Hepatocyte (in vitro differentiated cells): ENCODE measurements around the gene DOC2A. TPM values are rescaled to one million over a fixed set of nuclear protein-coding genes. Genes with fewer than 3 reads are reported as not detected.
"Not testable (repeated sequence)": the region's sequence is repeated elsewhere in the genome, so short reads cannot be mapped to it uniquely, and the experiment has no call there.

Source experiments
- DNase-seq: peaks from one replicate; pipeline ENCODE4 v3.0.0-alpha.2; 2016; ENCODE audit warnings: low spot score
- H2AFZ ChIP-seq: fragments of 200-600 bp; sonication (generic); 2 replicates; pipeline ENCODE4 v1.6.0; 2016; ENCODE audit warnings: antibody characterized with exemption, mild to moderate bottlenecking
- H3K27ac ChIP-seq: fragments of 200-600 bp; sonication (generic); 2 replicates; pipeline ENCODE4 v1.5.1; 2016; ENCODE audit warnings: mild to moderate bottlenecking
- H3K27me3 ChIP-seq: fragments of 200-600 bp; sonication (generic); 2 replicates; pipeline ENCODE4 v1.6.1; 2016
- H3K36me3 ChIP-seq: fragments of 200-600 bp; sonication (generic); replicated peaks from 2 replicates; pipeline ENCODE4 v1.5.1; 2016; ENCODE audit warnings: low read depth; ENCODE audit not compliant: insufficient read depth
- H3K4me1 ChIP-seq: fragments of 200-600 bp; sonication (generic); 2 replicates; pipeline ENCODE4 v1.5.1; 2016; ENCODE audit warnings: mild to moderate bottlenecking, moderate library complexity; ENCODE audit not compliant: insufficient read depth
- H3K4me2 ChIP-seq: fragments of 200-600 bp; sonication (generic); 2 replicates; pipeline ENCODE4 v1.6.0; 2016
- H3K4me3 ChIP-seq: fragments of 200-600 bp; sonication (generic); 2 replicates; pipeline ENCODE4 v1.5.1; 2016; ENCODE audit warnings: mild to moderate bottlenecking
- H3K79me2 ChIP-seq: fragments of 200-600 bp; sonication (generic); 2 replicates; pipeline ENCODE4 v1.6.0; 2017; ENCODE audit warnings: mild to moderate bottlenecking
- H3K9me2 ChIP-seq: fragments of 200-600 bp; sonication (generic); replicated peaks from 2 replicates; pipeline ENCODE4 v1.6.0; 2017; ENCODE audit warnings: mild to moderate bottlenecking; ENCODE audit not compliant: insufficient read depth
- H3K9me3 ChIP-seq: fragments of 200-600 bp; sonication (generic); 2 replicates; pipeline ENCODE4 v1.5.1; 2016; ENCODE audit warnings: low read depth, mild to moderate bottlenecking
- H4K20me1 ChIP-seq: fragments of 200-600 bp; sonication (generic); 2 replicates; pipeline ENCODE4 v1.6.0; 2016; ENCODE audit warnings: mild to moderate bottlenecking; ENCODE audit not compliant: insufficient read depth, poor library complexity, severe bottlenecking
- CTCF ChIP-seq: fragments of 200-600 bp; sonication (generic); IDR thresholded peaks from 2 replicates; pipeline ENCODE4 v1.5.1; 2016; ENCODE audit warnings: antibody characterized with exemption, mild to moderate bottlenecking; ENCODE audit not compliant: poor library complexity
- EZH2 ChIP-seq: fragments of 200-600 bp; sonication (generic); IDR thresholded peaks from 2 replicates; pipeline ENCODE4 v1.6.1; 2016; ENCODE audit warnings: antibody characterized with exemption, mild to moderate bottlenecking, borderline replicate concordance
- EZH2phosphoT487 ChIP-seq: fragments of 200-600 bp; sonication (generic); IDR thresholded peaks from one replicate; pipeline ENCODE4 v1.6.1; 2018; ENCODE audit warnings: antibody characterized with exemption, mild to moderate bottlenecking, low read depth, moderate library complexity; ENCODE audit not compliant: unreplicated experiment, severe bottlenecking
- WGBS: methylation state at CpG from one replicate; pipeline ENCODE4 v1.1.6; 2016; ENCODE audit warnings: low lambda C conversion rate; ENCODE audit errors: missing lambda C conversion rate; 5-methylcytosine and 5-hydroxymethylcytosine counted together
- polyA plus RNA-seq: library from polyadenylated mRNA; unstranded; fragments of >200 nt; fragmentation: Nextera tagmentation; extraction: Ambion mirVana; gene quantifications from 2 replicates; pipeline ENCODE4 v1.2.1, GENCODE V29; 2016
- total RNA-seq: library from RNA; depleted of rRNA; stranded (reverse); fragments of >200 nt; gene quantifications from 2 replicates; pipeline ENCODE4 v1.2.3, GENCODE V29; 2014

Gene DOC2A
- total and polyA plus RNA-seq, 2 experiments from 2014 or later: 6.9 to 13.0 TPM

- Histone ChIP-seq H2AFZ (no peak within 1 kb of the TSS), H3K4me3 (no peak within 1 kb of the TSS), H3K9me2 (no peaks in the 10 kb centered on the region), H3K79me2 (no peaks in the 10 kb centered on the region), H3K9me3 (no peaks in the 10 kb centered on the region), H3K27me3 (peaks cover 14% of the 10 kb centered on the region), H3K27ac (no peak within 1 kb of the TSS), H3K4me1 (no peaks in the 10 kb centered on the region), H3K4me2 (no peak within 1 kb of the TSS), H3K36me3 (no peaks in the 10 kb centered on the region), H4K20me1 (no peaks in the 10 kb centered on the region)
- DNase-seq: no peak
- WGBS: 90% methylated on average over 6 of the region's 6 CpGs
- TF ChIP-seq EZH2phosphoT487: no peak
- no peak for TF ChIP-seq EZH2
- TF ChIP-seq CTCF: no peak
Measured at GRCh38 chr16:30022887-30023286, 12.1 kb upstream of the DOC2A start, which contains the start of gene C16orf92. TSS of gene C16orf92 (plus strand) at chr16:30023198. CDS start at chr16:30023341, 143 bp downstream.

GRCh38 chr16:30018731-30019158 lies 7.9 kb upstream of the DOC2A start:
- Histone ChIP-seq H3K4me1 (no peaks in the 10 kb centered on the region), H4K20me1 (no peaks in the 10 kb centered on the region), H2AFZ (no peak overlapping the region), H3K79me2 (no peaks in the 10 kb centered on the region), H3K27ac (no peak overlapping the region), H3K9me3 (no peaks in the 10 kb centered on the region), H3K36me3 (no peaks in the 10 kb centered on the region), H3K9me2 (no peaks in the 10 kb centered on the region), H3K27me3 (no peaks in the 10 kb centered on the region), H3K4me2 (no peak overlapping the region), H3K4me3 (no peak overlapping the region)
- no peak for DNase-seq
- no peak for TF ChIP-seq CTCF
- TF ChIP-seq EZH2: no peak
- TF ChIP-seq EZH2phosphoT487: no peak
- 73% methylated on average over 4 of the region's 4 CpGs for WGBS

- not testable (repeated sequence) for H2AFZ ChIP-seq, H3K4me3 ChIP-seq, H3K36me3 ChIP-seq, H4K20me1 ChIP-seq, DNase-seq, H3K79me2 ChIP-seq, H3K27me3 ChIP-seq, H3K4me2 ChIP-seq, H3K4me1 ChIP-seq, H3K27ac ChIP-seq, H3K9me3 ChIP-seq, H3K9me2 ChIP-seq
- WGBS: 93% methylated on average over 4 of the region's 4 CpGs
Measured at GRCh38 chr16:30017937-30018336, 7.1 kb upstream of the DOC2A start.

GRCh38 chr16:30017277-30017656 lies 6.4 kb upstream of the DOC2A start:
- DNase-seq: no peak
- 95% methylated on average over 2 of the region's 2 CpGs for WGBS
- no peaks in the 10 kb centered on the region for H3K4me1 ChIP-seq

More at GRCh38 chr16:30017277-30017656, 6.4 kb upstream of the DOC2A start:
- H2AFZ ChIP-seq: no peak overlapping the region
- peaks cover 1% of the 10 kb centered on the region for H3K27me3 ChIP-seq
- H3K4me3 ChIP-seq: no peak overlapping the region
- H3K36me3 ChIP-seq: no peaks in the 10 kb centered on the region
- no peak for TF ChIP-seq EZH2phosphoT487
- no peak for TF ChIP-seq CTCF
- TF ChIP-seq EZH2: no peak
- no peak overlapping the region for H3K4me2 ChIP-seq
- no peaks in the 10 kb centered on the region for H3K79me2 ChIP-seq
- no peaks in the 10 kb centered on the region for H4K20me1 ChIP-seq
- no peaks in the 10 kb centered on the region for H3K9me3 ChIP-seq
- H3K9me2 ChIP-seq: no peaks in the 10 kb centered on the region
- H3K27ac ChIP-seq: no peak overlapping the region
